HFF-Myc (cell line): ENCODE data around the gene ESYT2.
"Not testable (repeated sequence)": the region's sequence is repeated elsewhere in the genome, so short reads cannot be mapped to it uniquely, and the experiment has no call there.

Experiments
- DNase-seq: peaks from one replicate; pipeline ENCODE4 v3.0.0-alpha.2; 2011; ENCODE audit warnings: low read depth; ENCODE audit errors: extremely low read depth
- H3K4me3 ChIP-seq: replicated peaks from 2 replicates; pipeline ENCODE4 v1.5.1; 2011; ENCODE audit warnings: low read depth, mild to moderate bottlenecking, control low read depth, low read length
- TF ChIP-seq, protein P1 (sequence below): IDR thresholded peaks from 2 replicates; pipeline ENCODE4 v1.5.1; 2012; ENCODE audit warnings: mild to moderate bottlenecking, low read depth, low read length, control low read depth; ENCODE audit errors: missing control alignments

ESYT2 gene, protein sequence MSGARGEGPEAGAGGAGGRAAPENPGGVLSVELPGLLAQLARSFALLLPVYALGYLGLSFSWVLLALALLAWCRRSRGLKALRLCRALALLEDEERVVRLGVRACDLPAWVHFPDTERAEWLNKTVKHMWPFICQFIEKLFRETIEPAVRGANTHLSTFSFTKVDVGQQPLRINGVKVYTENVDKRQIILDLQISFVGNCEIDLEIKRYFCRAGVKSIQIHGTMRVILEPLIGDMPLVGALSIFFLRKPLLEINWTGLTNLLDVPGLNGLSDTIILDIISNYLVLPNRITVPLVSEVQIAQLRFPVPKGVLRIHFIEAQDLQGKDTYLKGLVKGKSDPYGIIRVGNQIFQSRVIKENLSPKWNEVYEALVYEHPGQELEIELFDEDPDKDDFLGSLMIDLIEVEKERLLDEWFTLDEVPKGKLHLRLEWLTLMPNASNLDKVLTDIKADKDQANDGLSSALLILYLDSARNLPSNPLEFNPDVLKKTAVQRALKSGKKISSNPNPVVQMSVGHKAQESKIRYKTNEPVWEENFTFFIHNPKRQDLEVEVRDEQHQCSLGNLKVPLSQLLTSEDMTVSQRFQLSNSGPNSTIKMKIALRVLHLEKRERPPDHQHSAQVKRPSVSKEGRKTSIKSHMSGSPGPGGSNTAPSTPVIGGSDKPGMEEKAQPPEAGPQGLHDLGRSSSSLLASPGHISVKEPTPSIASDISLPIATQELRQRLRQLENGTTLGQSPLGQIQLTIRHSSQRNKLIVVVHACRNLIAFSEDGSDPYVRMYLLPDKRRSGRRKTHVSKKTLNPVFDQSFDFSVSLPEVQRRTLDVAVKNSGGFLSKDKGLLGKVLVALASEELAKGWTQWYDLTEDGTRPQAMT

DNA sequence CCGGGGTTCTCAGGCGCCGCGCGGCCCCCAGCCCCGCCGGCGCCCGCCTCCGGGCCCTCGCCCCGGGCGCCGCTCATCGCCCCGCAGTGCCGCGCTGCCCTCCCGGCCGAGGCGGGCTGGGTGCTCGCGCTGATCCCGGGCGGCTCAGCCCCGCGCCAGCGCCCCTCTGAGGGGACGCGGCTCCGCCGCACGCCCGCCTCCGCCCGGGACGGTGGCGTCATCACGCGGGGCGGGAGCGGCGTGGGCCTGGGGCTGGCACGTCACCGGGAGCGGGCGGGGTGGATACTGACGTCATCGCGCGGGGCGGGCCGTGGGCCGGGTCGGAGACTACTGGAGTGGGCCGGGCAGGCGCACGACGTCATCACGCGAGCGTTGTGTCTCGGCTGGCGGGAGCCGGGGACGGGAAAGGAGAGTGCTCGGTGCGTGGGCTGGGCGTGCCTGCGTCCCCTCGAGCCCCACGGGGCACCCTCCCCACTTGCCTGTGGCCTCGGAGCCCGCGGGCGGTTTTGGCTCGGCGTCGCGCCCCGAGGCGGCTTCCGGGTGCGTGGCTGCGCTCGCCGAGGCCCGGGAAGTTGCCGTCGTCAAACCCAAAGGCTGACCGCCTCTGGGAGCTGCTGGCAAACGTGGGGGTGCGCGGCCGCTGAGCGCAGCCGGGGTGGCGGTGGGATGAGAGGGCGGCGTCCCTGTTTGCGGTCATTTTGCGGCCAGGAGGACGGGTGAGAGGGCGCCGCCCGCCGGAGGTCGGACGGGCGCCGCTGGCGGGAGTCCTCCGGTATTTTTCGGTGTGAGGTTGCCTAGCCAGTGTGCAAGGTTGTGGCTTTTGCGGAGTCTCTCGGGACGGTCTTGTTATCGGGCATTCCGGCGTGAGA lies at the start of gene ESYT2:
Gene ESYT2 (minus strand): TSS at position 168 of the 869 bp plus-strand sequence. CDS start 91 bp downstream, at position 77.
- H3K4me3 ChIP-seq: peak within 1 kb of the TSS; percentile 84
- TF ChIP-seq, protein P1, sequence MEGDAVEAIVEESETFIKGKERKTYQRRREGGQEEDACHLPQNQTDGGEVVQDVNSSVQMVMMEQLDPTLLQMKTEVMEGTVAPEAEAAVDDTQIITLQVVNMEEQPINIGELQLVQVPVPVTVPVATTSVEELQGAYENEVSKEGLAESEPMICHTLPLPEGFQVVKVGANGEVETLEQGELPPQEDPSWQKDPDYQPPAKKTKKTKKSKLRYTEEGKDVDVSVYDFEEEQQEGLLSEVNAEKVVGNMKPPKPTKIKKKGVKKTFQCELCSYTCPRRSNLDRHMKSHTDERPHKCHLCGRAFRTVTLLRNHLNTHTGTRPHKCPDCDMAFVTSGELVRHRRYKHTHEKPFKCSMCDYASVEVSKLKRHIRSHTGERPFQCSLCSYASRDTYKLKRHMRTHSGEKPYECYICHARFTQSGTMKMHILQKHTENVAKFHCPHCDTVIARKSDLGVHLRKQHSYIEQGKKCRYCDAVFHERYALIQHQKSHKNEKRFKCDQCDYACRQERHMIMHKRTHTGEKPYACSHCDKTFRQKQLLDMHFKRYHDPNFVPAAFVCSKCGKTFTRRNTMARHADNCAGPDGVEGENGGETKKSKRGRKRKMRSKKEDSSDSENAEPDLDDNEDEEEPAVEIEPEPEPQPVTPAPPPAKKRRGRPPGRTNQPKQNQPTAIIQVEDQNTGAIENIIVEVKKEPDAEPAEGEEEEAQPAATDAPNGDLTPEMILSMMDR: no peak
- DNase-seq: peak; percentile 79

GRCh38 chr7:158878151-158879079 lies 49.1 kb upstream of the ESYT2 start:
- H3K4me3 ChIP-seq, DNase-seq: not testable (repeated sequence)

GRCh38 chr7:158876984-158877383 lies 47.7 kb upstream of the ESYT2 start:
- TF ChIP-seq, protein P1: no peak
- no peak overlapping the region for H3K4me3 ChIP-seq
- no peak for DNase-seq

GRCh38 chr7:158869876-158870275 lies 40.6 kb upstream of the ESYT2 start:
- no peak for DNase-seq
- TF ChIP-seq, protein P1: no peak
- H3K4me3 ChIP-seq: no peak overlapping the region

DNA sequence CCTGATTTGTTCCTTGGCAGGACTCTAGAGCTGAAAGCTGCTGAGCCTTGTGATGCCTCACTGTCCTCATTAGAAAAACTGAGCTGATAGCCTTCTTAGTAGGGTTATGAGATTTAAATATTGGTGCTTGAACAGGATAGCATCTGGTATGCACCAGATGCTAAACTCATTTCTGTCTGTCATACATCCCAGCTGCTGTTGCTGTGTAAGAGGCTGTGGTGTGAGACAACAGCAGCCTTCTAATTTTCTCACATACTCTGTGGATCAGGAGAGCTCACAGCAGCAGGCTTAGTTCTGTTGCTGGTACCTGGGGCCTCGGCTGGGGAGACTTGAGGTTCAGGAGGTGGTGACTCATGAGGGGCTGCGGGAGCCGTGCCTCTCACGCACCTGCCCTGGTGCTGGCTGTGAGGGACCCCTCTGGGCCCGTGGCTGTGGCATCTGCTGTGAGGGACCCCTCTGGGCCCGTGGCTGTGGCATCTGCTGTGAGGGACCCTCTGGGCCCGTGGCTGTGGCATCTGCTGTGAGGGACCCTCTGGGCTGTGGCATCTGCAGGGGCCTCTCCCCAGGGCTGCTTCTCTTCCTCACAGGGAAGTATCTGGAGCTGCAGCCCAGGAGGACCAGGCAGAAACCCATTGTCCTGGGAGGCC lies 39.6 kb upstream of the ESYT2 start:
- TF ChIP-seq, protein P1: no peak
- H3K4me3 ChIP-seq: no peak overlapping the region
- DNase-seq: no peak
